Posterior cingulate gyrus (tissue), 11 donors: ENCODE results near the gene CELSR1.
A peak's percentile ranks its signal among the peaks of the same experiment; 100 is the strongest.

Experiments
- DNase-seq, 10 donors: peaks; one replicate each; pipeline versions ENCODE4 v3.0.0 to v3.0.0-alpha.2; 2020 to 2021; ENCODE audit warnings: mixed read lengths in 3 of 10
- intact Hi-C: fragments of 100-400 bp; cut with DNase I; formaldehyde crosslinking; loops from one replicate; pipeline ENCODE4 v1.15.1; 2023

Gene CELSR1

GRCh38 chr22:46363611-46364321, 173.7 kb downstream of the CELSR1 start:
- DNase-seq = peak in 4 of 10 donors; percentile 22 to 81 (median 72)
- intact Hi-C loops = no loop called here

DNA sequence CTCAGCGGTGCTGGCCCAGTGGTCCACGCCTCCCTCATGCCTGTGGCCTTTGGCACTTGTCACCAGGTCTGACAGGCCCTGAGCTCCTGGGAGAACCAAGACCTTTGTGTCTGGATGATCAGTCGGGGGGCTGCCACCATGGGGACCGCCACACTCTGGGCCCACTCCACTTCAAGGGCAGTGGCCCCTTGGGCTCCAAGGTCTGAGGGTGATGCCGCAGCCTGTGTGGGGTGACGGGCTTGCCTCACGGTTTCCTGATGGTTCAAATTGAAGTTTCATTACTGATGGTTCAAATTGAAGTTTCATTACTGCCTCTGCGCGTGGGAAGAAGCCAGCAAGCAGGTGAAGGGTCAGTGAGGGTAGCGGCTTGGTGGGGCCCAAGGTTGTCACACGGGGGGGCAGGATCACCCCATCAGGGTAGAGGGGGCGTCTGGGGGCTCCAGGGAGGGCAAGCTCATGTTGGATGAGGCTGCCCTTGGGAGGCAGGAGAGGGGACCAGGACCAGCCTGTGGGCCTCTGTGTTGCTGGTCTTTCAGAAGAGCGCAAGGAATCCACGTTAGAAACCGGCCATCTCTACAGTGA, 174.4 kb downstream of the CELSR1 start:
- peak in 4 of 10 donors; percentile 21 to 80 (median 60) for DNase-seq
- intact Hi-C loops = no loop called here

DNA sequence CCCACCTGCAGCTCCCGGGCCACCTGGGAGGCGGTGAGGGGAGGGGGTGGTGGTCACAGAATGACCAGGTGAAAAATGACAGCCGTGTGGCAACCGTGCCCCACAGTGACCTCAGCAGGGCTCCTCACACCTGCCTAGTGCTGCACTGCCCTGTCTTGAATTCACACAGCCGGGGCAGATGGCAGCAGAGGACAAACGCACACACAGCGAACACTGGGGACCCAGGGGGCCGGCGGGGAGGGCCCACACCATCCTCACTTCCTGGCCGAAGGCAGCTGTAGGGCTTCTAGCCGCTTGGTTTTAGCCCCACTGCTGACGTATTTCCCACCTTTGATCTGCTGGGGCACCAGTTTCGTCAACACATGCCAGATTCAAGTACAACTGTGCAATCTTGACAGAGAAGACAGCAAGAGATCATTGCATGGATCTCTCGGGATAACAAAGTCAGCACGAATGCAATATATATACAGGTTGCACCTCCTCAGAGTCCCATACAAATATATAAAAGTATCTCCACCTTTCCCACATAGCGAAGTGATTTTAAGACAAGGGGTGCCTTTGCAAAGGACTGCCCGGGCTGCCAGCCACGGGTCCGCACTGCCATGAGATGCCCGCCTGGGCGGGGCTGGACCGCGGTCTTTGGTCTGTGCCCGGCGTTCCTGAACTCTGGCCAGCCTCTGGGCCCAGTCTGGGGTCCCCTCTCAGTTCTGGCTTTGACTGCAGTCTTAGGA, 175.1 kb downstream of the CELSR1 start:
- peak in 4 of 10 donors; percentile 25 to 83 (median 56) for DNase-seq
- intact Hi-C loops = no loop called here

DNA sequence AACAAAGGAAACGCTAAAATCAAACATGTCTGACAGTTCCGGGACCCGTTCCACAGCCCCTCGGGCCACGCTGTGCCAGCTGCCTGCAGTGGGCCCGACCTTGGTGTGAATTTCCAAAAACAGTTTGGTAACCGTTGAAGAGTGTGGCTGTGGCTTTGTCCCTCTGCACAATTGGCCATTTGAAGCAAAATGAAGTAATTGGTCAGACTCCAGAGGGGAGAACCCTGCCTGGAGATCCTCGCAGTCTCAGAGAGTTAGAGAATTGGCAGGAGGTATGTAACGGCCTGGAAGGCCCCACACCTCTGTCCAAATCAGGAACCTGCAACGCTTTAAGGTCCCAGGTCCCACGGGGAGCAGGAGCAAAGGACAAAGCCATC, 175.6 kb downstream of the CELSR1 start:
- intact Hi-C loops = no loop called here
- DNase-seq = peak in 3 of 10 donors; percentile 24 to 66 (median 29)

- peak in 4 of 10 donors; percentile 23 to 82 (median 66) for DNase-seq
- intact Hi-C loops = no loop called here
Measured at GRCh38 chr22:46360891-46361290, 176.5 kb downstream of the CELSR1 start.

DNA sequence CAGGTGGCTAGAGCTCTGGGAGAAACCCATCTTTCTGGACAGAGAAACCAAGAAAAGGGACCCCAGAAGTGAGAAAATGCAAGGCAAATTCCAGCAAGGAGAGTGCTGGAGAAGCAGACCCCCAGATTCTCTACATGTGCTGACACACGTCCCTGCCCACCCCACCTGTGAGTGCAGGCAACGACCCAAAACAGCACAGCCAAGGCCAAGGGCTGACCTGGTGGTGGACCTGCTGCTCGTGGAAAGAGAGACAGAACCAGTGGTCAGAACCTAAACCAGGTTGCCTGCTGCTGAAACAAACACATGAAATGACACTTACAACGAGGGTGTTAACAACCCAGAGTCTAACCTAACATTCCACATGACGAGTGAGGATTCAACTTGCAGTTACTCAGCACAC, 177.3 kb downstream of the CELSR1 start:
- DNase-seq = peak in 2 of 10 donors; percentile 21 to 27
- intact Hi-C loops = no loop called here

DNA sequence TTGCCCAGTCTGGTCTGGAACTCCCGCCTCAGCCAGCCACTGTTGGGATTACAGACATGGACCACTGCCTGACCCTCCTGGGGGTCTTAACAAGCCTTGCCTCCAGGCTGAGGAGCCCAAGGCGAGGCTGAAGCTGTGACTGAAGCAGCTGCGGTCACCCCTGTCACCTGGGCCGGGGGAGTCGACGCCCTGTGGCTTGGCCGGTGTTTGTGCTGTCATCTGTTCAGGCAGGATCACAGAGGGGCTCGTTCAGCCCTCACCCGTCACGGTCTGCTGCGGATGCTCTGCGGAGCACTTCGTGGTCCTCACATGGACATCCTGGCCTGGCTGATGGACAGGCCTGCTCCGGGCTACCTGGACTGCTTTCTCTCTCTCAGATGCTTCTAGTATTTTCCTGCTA, 178.1 kb downstream of the CELSR1 start:
- intact Hi-C loops = no loop called here
- peak in 3 of 10 donors; percentile 31 to 75 (median 74) for DNase-seq

DNA sequence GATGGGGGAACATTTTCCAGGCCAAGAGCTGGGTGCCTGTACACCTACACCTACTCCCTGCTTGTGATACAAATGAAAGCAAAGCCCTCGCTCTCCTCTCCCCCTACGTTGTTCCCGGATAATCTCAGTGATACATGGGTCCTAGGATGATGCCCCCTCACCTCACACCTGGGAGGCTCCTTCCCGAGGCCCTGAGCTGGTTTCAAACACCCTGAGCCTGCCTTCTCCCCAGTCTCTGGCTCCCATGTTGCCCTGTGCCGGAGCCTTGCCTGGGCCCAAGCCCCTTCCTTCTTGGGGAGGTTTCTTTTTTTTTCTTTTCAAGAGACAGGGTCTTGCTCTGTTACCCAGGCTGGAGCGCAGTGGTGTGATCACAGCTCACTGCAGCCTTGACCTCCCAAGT, 178.7 kb downstream of the CELSR1 start:
- peak in 1 of 10 donors; percentile 37 for DNase-seq
- intact Hi-C loops = no loop called here

- peak in 4 of 10 donors; percentile 6 to 79 (median 58) for DNase-seq
- intact Hi-C loops = no loop called here
Measured at GRCh38 chr22:46357711-46358520, 179.5 kb downstream of the CELSR1 start.

DNA sequence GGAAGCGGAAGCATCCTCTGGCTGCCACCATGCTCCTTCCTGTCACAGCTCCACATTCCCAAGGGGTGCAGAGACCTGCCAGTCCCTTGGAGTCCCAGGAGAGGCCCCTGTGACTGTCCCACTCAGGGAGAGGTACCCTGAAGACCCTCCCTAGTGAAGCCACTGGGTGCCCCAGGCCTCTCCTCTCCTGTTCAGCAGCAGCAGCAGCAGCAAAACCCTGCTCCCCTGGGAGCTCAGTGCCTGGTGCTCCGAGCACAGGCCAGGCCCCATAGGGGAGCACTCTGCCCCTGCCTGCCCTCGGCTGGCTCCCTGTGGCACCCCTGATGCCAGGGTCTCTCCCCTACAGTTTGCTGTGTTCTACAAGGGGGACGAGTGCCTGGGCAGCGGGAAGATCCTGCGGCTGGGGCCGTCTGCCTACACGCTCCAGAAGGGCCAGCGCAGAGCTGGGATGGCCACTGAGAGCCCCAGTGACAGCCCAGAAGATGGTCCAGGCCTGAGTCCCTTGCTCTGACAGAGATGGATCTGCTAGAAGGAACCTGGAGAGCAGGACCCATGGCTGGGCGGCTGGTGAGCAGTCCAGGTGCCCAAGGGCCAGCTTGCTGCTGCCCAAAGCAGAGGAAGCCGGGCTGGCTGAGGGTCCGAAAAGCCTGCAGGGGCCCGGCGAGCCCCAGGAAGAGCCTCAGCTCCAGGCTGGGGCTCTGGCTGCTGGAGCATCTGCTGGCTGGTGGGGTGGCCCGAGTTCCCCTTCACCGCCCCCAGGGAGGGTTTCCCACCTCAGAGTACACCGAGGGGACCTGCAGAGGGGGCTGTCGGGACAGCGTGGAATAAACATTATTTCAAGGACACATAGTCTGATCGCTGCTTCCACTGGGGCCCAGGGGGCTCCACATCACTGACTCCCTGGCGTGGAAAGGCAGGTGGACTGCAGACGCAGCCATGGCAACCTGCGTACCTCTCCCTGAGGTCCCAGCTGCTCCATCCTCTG, 180.6 kb downstream of the CELSR1 start:
- intact Hi-C loops = no loop called here
- peak in 3 of 10 donors; percentile 28 to 69 (median 68) for DNase-seq

DNA sequence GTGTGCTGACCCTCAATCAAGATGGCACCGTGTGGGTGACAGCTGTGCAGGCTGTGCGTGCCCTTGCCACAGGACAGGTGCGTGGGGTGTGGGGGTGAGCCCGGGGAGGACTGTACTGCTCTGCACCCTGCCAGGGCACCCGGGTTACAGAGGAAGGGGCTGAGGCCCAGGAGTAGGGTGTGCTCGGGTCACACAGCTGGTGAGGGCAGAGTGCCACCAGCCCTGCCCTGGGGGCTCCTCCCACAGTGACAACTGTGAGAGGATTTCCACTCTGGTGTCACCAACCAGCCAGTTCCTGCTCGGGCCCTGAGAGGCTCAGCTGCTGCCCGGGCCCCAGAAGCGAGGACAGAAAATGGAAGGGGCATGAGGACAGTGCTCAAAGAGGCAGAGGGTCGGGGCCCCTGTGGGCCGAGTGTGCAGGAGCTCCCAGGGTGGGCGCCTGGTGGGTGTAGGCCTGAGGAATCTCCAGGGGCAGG, 181.4 kb downstream of the CELSR1 start:
- intact Hi-C loops = loop anchor here (1.0 kb wide), 1 partner anchor 186 kb away; no protein-coding TSS in a partner anchor
- DNase-seq = peak in 3 of 10 donors; percentile 48 to 73 (median 66)

- intact Hi-C loops = loop anchor here (1.0 kb wide), 1 partner anchor 187 kb away; no protein-coding TSS in a partner anchor
- DNase-seq = peak in 9 of 10 donors; percentile 51 to 95 (median 78)
Measured at GRCh38 chr22:46355369-46355995, 181.9 kb downstream of the CELSR1 start.

DNA sequence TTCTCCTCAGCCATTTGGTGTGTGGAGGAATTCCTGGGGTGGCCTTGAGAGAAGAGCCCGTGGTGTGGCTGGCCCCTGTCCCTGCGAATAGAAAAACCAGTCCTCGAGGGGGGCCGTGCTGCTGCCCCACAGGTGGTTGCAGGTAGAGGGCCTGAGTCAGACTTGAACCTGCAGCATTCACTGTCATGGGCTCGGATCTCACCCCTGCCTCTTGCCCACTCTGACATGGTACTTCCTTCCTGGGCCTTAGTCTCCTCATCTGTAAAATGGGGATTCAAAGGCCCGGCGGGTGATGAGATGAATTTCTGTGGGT, 182.5 kb downstream of the CELSR1 start:
- DNase-seq = no peak
- intact Hi-C loops = loop anchor here (1.0 kb wide), 1 partner anchor 187 kb away; no protein-coding TSS in a partner anchor

DNA sequence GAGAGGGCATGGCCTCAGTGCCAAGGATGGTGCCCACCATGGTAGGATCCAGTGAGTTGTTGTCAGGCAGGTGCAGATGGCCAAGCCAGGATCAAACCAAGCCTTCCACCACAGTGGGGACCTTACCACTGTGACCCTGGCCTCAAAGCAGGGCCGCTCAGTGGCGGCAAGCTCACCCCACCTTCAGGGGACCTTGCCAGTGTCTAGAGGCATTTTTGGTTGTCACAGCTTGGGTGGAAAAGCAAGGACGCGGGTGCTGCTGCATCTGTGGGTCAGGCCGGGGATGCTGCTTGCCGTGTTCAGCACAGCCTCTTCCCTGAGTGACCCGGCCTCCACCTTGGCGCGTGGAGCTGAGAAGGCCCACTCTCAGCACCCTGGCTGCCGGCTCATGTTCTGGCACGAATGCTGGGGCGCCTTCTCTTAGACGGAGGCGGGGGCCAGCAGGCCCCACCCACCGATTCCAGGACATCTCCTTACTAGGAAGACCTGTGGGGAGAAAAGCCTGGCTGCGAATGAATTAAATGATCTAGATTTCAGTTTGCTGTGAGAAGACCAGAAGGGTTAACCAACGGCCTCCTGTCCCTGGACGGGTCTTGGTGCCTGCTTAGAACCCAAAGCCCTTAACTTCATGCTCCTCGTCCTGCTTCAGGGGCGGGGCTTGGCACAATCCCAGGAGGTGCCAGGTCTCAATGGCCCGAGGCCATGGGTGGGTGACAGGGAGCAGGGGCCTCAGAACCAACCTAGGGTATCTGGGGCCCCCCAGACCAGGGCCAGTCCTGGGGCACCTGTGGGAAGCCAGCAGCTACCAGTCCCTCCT, 183.0 kb downstream of the CELSR1 start:
- intact Hi-C loops = no loop called here
- DNase-seq = peak in 3 of 10 donors; percentile 55 to 78 (median 77)

- intact Hi-C loops = no loop called here
- DNase-seq = peak in 2 of 10 donors; percentile 36 to 68
Measured at GRCh38 chr22:46353483-46354105, 183.8 kb downstream of the CELSR1 start.

GRCh38 chr22:46352691-46353386, 184.6 kb downstream of the CELSR1 start:
- intact Hi-C loops = no loop called here
- peak in 9 of 10 donors; percentile 26 to 97 (median 80) for DNase-seq

- peak in 1 of 10 donors; percentile 42 for DNase-seq
- intact Hi-C loops = no loop called here
Measured at GRCh38 chr22:46352276-46352675, 185.1 kb downstream of the CELSR1 start.
